ENCODE results near the gene SMTNL2.

Gene SMTNL2

GRCh38 chr17:4554441-4554996, 29.8 kb upstream of the SMTNL2 start:
- no peak for DNase-seq (ENCODE audit: low read depth)
- peak overlapping the region; percentile 90 for H3K4me3 ChIP-seq (ENCODE audit: low read depth, low read length)
- no peak for TF ChIP-seq POLR2A (IDR thresholded peaks at IDR 0.05; ENCODE audit: extremely low read depth, insufficient read length)
- TF ChIP-seq, protein P1, sequence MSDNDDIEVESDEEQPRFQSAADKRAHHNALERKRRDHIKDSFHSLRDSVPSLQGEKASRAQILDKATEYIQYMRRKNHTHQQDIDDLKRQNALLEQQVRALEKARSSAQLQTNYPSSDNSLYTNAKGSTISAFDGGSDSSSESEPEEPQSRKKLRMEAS (IDR thresholded peaks at IDR 0.05; ENCODE audit: low read depth, low read length), result peak; percentile 40; the same call in 1 of the 2 replicates
- TF ChIP-seq MYC (IDR thresholded peaks at IDR 0.05; ENCODE audit: low read depth, low read length), result no peak
- no peak for TF ChIP-seq CTCF (IDR thresholded peaks at IDR 0.05; ENCODE audit: low read depth, low read length)

- TF ChIP-seq MYC (IDR thresholded peaks at IDR 0.05; ENCODE audit: low read depth, low read length) (peak; percentile 91), CTCF (IDR thresholded peaks at IDR 0.05; ENCODE audit: low read depth, low read length) (no peak), POLR2A (IDR thresholded peaks at IDR 0.05; ENCODE audit: extremely low read depth, insufficient read length) (peak; percentile 86)
- TF ChIP-seq, protein P1 (IDR thresholded peaks at IDR 0.05; ENCODE audit: low read depth, low read length), result peak; percentile 97
- peak within 1 kb of the TSS; percentile 90 for H3K4me3 ChIP-seq (ENCODE audit: low read depth, low read length)
Measured at GRCh38 chr17:4554997-4555799, 29.1 kb upstream of the SMTNL2 start, which contains the start of gene MYBBP1A. Gene MYBBP1A, minus strand, starts transcription at chr17:4555384. Its CDS starts 60 bp downstream, at chr17:4555324.

DNA sequence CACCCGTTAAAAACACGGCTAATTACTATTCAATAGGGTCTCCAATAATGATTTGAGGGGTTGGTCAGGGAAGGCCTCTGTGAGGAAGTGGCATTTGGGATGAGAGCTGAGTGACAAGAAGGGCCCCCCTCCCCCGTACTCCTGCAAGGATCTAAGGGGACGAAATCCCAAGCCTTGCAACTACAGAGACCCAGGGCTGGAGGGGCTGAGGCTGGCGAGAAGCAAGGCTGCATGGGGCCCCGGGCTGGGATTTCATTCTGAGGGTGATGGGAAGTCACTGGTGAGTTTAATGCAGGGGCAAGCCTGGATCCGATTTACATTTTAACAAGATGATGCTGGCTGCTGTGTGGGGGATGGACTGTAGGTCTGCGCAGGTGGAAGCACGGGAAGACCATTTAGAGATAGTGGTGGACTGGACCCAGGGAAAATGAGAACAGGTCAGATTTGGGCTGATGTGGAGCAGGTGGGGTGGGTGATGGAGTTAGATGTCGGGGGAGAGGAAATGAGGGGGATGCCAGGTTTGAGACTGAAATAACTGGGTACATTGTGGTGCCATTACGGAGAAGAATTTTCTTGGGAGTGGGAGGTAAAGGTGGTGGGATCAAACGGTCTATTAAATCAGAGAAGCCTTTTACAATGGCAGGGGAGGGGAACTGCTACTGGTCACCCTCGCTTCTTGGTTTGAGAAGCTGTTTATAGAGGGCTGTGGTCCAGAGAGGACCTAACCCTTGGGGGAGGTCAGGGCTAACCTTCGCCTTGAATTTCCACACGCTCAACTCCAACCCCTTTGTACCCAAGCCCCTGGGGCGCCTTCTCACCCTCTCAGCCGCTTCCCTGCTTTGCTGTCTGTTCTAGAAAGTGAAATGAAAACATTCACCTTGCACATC, 28.2 kb upstream of the SMTNL2 start:
- no peak for DNase-seq (ENCODE audit: low read depth)
- peak overlapping the region; percentile 90 for H3K4me3 ChIP-seq (ENCODE audit: low read depth, low read length)
- TF ChIP-seq CTCF (IDR thresholded peaks at IDR 0.05; ENCODE audit: low read depth, low read length) (no peak), POLR2A (IDR thresholded peaks at IDR 0.05; ENCODE audit: extremely low read depth, insufficient read length) (no peak), MYC (IDR thresholded peaks at IDR 0.05; ENCODE audit: low read depth, low read length) (no peak)
- TF ChIP-seq, protein P1 (IDR thresholded peaks at IDR 0.05; ENCODE audit: low read depth, low read length), result no peak

More at GRCh38 chr17:4554997-4555799, 29.1 kb upstream of the SMTNL2 start, which contains the start of gene MYBBP1A:
- peak; percentile 93 for DNase-seq (ENCODE audit: low read depth)

GRCh38 chr17:4556996-4557395, 27.3 kb upstream of the SMTNL2 start:
- TF ChIP-seq CTCF (IDR thresholded peaks at IDR 0.05; ENCODE audit: low read depth, low read length) (no peak), MYC (IDR thresholded peaks at IDR 0.05; ENCODE audit: low read depth, low read length) (no peak), POLR2A (IDR thresholded peaks at IDR 0.05; ENCODE audit: extremely low read depth, insufficient read length) (no peak)
- TF ChIP-seq, protein P1 (IDR thresholded peaks at IDR 0.05; ENCODE audit: low read depth, low read length), result no peak
- H3K4me3 ChIP-seq (ENCODE audit: low read depth, low read length), result no peak overlapping the region
- DNase-seq (ENCODE audit: low read depth), result no peak

DNA sequence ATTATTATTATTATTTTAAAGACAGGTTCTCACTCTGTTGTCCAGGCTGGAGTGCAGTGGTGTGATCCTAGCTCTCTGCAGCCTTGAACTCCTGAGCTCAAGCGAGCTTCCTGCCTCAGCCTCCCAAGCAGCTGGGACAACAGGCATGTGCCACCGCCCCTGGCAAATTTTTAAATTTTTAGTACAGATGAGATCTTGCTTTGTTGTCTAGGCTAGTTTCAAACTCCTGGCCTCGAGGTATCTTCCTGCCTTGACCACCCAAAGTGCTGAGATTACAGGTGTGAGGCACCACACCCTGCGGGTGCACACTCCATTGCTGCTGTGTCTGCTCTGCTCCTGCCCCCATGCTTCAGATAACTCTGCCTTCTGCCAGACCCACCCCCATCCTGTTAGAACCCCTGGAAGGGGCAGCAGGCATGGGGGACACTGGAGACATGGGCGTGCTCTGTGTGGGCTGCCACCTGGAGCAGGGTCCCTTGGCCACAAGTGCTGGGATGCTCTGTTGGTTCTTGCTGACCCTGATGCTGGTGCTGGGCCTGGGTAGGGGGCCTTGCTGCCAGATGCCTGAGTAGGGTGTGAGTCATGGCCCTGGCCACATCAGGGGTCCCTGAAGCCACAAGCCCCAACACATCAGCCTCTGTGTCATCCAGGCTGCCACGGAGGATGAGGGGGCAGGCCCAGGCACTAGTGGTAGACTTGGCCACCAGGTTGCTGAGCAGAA, 26.5 kb upstream of the SMTNL2 start:
- TF ChIP-seq, protein P1 (IDR thresholded peaks at IDR 0.05; ENCODE audit: low read depth, low read length), result no peak
- no peak for TF ChIP-seq CTCF (IDR thresholded peaks at IDR 0.05; ENCODE audit: low read depth, low read length)
- no peak for TF ChIP-seq POLR2A (IDR thresholded peaks at IDR 0.05; ENCODE audit: extremely low read depth, insufficient read length)
- TF ChIP-seq MYC (IDR thresholded peaks at IDR 0.05; ENCODE audit: low read depth, low read length), result no peak
- DNase-seq (ENCODE audit: low read depth), result no peak
- H3K4me3 ChIP-seq (ENCODE audit: low read depth, low read length), result no peak overlapping the region

All from NB4 (cell line).